GM20431 (cell line): ENCODE data around the gene LYST.
"Not testable (repeated sequence)": the region's sequence is repeated elsewhere in the genome, so short reads cannot be mapped to it uniquely, and the experiment has no call there.

ENCODE experiments used
- in situ Hi-C: fragments of 300-500 bp; cut with MseI, MboI; formaldehyde crosslinking; loops from one replicate; pipeline ENCODE4 v1.15.0; 2020; ENCODE audit warnings: low sequenced_read_pairs; ENCODE audit not compliant: unreplicated experiment

The LYST gene

DNA sequence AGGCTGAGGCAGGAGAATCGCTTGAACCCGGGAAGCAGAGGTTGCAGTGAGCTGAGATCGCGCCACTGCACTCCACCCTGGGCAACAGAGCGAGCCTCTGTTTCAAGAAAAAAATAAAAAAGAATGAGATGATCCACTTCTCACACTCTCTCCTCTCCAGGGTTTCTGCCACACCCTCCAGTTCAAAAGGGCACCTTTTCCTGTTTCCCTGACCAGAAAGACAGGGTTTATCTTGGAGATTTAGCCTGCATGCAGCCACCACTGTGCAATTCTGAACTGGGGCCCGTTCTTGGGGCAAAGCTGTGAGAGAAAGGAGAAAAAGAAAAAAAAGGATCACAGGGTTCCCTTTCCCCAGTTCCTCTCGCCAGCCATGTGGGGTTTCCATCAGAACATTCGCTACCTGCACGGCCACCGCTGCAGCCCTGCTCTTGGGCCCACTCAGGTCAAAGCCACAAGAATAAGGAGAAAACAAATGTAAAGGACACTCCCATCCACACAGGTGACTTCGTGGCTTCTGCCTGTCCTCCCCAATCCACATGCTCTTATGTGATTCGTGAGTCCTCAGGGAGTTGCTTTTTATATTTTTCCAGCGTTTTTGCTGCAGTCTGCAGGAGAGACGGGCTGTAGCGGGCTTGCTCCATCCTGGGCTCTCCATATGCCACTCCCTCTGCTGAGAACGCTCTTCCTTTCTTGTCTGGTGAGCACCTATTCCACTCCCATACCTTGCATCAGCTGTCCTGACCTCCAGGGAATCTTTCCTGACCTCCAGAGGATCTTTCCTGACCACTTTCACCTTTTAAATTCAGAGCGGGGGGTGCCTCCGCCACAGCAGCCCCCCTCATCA lies 243.5 kb downstream of the LYST start:
- in situ Hi-C loops: no loop called here

DNA sequence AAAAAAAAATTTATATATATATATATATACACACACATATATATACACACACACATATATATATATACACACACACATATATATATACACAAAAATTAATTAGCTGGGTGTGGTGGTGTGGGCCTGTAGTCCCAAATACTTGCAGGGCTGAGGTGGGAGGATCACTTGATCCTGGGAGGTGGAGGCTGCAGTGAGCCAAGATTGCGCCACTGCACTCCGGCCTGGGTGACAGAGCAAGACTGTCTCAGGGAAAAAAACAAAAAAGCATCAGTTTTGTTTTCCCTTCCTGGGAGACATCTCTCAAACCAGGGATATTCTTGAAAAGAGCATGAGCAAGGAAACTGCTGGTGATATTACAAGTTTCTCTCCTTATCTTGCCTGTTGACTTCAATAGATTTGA lies 247.6 kb downstream of the LYST start:
- in situ Hi-C loops: not testable (repeated sequence)

DNA sequence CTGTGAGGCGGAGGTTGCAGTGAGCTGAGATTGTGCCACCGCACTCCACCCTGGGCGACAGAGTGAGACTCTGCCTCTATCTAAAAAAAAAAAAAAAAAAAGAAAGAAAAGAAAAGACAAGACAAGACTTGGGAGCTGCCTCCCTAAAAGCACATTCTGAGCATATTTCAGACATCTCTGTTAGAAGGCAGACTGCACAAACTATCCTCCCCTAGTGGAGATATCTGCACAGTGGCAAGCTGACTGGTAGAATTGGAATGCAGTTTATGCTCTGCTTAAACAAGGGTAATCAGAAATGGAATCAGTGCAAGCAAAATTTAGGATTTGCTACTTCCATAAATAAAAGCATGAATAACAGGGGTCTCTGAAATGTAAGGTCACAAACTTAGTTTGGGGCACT lies 248.9 kb downstream of the LYST start:
- in situ Hi-C loops: no loop called here

DNA sequence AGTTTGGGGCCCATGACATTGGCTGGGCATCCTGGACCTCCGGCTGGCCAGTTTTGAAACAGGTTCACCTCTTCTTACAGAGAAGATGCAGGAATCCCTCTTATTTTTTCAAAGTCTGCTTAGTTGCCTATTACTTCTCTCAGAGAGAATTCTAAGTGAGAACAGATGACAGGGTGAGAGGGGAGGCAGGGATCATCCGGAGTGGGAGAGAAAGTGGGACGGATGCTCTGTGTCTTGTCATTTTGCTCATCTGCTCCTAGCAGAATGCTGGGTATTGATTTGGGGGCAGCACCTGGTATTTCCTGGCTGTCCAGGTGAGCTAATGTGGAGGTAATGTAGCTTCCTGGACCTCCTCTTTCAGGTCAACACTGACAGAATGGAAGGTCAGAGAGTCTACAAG lies 249.6 kb downstream of the LYST start:
- in situ Hi-C loops: no loop called here

DNA sequence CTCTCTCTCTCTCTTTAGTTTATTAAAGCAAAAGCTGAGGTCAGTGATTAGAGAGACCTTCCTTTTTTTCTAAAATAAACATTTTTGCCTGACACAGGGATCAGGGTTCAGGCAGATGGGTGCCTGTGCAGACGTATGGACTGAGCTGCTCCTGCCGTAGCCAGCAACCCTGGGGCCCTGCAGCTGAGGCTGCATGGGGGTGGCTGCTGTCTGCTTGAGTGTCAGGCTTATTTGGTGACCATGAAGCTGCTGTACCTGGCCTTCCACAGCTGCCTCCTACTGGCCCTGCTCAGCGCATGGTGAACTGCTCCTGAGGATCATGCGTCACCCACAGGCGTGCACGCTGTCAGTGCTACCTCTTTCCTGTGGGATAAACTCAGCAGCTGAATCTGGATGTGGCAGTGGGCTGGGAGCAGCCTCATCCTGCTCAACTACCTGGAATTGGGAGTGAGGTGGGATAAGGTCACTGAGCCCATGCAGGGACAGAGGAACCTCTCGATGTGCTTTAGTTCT lies 252.2 kb downstream of the LYST start:
- in situ Hi-C loops: no loop called here

DNA sequence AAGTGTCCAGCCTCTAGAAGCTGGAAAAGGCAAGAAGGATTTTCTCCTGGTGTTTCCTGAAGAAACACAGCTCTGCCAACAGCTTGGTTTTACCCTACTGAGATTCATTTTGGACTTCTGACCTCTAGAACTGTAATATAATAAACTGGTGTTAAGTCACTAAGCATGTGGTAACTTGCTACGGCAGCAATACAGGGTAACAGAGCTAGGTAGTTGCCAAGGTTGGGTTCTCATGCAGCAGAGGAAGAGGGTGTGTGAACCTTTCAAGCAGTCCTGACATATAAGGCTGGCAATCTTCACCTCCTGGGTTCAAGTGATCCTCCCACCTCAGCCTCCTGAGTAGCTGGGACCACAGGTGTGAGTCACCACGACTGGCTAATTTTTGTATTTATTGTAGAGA lies 253.1 kb downstream of the LYST start:
- in situ Hi-C loops: no loop called here

DNA sequence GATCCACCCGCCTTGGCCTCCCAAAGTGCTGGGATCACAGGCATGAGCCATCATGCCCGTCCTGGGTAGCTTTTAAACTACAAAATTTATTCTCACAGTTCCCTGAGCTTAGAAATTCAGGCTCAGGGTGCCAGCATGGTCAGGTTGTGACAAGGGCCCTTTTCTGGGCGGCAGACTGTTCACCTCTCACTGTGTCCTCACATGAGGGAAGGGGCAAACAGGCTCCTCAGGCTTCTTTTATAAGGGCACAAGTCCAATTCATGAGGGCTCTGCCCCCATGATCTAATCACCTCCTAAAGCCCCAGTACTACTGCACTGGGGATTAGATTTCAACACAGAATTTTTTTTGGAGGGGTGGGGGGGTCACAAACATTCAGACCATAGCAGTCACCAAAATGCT lies 253.9 kb downstream of the LYST start:
- in situ Hi-C loops: no loop called here
